Activated CD4-positive, alpha-beta T cell treated with anti-CD3 and anti-CD28 coated beads for 48 hours (primary cell): ENCODE data around the gene CLIC4.

Experiments
- DNase-seq: peaks from one replicate; pipeline ENCODE4 v3.0.0-alpha.2; 2020

CLIC4 gene

DNA sequence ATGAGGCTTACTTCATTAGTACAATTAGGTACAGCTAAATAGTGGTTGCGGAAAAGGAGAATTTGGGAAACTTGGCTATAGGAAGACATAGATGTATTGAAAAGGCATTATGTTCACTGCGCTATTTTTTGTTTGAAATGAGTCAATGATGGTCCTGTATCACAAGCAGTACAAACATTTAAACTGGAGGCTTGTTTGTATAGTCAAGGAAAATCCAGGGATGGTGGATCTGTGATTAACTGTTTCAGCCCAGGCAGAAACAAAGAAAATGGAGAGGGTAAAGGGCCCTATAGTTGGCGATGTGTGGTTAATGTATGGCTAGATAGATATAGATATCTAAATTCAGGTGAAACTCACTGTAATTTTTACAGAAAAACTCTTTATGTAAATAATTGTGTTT lies 79.9 kb downstream of the CLIC4 start:
- no peak for DNase-seq

DNA sequence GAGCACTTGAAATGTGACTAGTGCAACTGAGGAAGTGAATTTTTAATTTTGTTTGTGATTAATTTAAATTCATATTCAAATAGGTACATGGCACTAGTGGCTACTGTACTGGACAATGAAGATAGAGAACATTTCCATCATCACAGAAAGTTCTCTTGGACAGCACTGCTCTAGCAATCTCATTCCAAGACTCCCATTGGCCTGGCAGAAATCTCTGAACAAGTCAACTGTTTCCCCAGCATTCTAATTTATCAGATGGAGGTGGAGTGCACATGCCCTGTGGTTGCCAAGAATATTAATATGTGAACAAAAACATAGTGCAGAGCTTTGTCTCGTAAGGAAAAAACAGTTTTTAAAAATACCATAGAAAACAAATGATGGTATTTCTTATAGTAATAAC lies 81.3 kb downstream of the CLIC4 start:
- no peak for DNase-seq

DNA sequence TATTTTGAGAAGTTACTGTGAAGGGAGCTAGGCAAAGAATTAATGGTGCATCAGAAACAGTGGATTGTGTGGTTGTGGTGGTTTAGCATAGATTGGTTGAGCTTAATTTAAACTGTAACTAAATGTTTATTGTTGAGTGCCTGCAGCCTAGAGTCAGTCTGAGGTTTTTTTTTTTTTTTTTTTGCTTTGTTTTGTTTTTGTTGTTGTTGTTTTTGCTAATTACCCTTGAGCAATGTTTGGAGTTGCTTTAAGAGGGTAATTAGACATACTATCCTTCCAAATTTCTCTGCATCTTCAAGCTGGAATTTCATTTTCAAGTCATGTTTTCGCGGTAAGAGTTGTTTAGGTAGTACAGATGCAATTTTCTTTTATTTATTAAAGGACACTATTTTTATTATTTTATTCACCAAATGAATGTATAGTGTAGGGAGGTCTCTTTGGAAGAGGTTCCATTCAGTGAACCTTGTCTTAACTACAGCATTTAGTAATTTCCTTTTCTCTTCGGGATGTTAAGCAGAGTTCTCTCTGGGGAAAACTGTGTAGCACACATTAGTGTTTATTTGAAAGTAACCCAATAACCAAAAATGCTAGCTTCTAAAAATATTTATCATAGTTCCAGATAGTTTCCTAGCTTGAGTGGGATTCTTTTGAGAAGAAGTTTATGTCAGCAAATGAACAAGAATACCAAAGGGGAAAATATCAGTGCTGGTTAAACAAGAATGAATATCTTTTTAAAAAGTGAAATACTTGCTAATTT lies 82.3 kb downstream of the CLIC4 start:
- DNase-seq, result no peak

DNA sequence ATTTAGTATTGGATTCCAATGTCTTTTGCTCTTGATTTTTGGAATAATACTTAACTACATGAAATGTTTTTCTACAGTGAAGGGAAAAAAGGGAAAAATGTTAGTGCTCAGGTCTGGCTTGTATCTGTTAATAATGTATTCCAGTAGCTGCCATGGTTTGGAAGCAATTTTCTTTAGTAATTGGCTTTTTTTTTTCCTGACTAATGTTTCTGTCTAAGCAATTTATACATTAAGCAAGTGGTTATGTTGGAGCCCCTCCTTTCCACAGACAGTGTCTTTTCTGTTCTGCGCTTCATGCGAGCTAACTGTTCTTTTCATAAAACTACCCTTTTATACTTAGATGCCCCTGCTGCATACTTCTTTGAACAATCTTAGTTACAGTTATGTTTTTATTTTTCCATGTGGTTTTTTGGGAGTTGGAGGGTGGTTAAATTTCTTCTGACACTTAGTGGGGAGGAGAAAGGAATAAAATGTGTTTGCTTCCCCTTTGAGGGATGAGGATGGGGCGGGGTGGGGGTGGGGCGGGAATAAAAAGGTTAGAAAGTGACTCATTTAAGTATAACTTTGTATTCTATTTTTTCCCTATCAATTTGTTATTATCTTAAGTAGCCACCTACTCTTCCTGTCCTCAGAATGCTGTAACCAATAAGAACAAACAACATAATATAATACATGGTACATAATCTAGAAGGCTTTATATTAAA lies 83.1 kb downstream of the CLIC4 start:
- DNase-seq, result no peak

DNA sequence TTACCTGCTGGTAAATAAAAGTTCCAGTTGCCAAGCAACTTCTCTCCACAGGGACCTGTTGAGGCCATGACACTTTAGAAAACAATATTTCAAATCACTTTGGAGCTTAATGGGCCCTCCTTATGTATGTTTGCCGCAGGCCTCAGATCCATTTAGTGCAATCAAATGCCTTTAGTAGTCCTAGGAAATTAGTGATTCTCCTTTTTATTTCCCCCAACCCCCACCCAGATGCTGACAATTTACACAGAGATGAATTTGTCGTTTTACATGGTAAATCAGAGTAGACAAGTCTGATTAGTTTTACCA lies 83.6 kb downstream of the CLIC4 start:
- no peak for DNase-seq

DNA sequence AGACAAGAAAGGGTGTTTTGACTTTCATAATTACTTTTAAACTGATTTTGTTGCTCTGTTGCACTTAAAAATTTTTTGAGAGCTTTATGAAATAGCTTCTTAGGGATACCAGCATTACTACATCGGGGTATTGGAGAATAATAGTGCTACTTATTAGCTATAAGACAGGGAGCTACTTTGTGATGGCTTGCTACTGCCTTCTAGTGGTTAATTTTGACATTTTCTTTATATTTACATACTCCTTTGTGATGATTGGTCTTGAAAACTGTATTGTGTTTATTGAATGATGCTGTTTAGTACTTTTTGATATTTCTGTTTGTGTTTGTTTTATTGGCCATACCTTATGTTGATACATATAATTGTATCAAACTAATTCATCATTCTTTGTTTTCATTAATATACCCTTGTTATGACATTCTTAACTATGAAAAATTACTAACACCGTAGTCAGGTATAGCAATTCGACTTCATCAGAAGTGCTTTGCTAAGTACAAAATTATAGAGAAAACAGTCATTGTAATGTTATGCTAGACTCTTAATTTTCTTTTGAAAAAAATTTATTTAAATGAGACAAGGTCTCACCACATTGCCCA lies 85.5 kb downstream of the CLIC4 start:
- no peak for DNase-seq

DNA sequence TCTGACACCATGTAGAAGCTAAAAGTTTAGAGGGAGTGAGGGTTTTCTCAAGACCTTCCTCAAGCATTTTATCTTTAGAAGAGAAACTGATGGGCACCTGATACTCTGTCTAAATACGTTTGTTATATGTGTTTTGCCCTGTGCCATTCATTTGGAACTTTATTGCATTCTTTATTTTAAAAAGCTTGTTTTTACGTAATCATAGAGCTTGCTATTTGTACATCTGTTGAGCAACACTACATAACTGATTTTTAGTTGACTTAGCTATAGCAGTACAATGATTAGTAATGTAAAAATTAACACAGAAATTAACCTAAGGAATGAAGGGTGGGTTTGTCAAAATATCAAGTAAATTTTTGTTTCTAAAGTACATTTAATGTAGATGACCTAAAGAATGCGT lies 96.3 kb downstream of the CLIC4 start:
- DNase-seq, result no peak

DNA sequence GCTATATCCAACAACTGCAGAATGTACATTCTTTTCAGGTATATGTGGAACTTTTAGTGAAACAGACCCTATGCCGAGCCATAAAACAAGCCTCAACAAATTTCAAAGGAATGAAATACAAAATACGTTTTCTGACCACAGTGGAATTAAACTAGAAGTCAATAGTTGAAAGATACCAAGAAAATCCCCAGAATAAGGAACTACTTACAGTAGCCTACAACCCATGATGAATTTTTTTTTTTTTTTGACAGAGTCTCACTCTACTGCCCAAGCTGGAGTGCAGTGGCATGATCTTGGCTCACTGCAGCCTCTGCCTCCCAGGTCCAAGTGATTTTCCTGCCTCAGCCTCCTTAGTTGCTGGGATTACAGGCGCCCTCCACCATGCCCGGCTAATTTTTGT lies 101.4 kb downstream of the CLIC4 start:
- no peak for DNase-seq

DNA sequence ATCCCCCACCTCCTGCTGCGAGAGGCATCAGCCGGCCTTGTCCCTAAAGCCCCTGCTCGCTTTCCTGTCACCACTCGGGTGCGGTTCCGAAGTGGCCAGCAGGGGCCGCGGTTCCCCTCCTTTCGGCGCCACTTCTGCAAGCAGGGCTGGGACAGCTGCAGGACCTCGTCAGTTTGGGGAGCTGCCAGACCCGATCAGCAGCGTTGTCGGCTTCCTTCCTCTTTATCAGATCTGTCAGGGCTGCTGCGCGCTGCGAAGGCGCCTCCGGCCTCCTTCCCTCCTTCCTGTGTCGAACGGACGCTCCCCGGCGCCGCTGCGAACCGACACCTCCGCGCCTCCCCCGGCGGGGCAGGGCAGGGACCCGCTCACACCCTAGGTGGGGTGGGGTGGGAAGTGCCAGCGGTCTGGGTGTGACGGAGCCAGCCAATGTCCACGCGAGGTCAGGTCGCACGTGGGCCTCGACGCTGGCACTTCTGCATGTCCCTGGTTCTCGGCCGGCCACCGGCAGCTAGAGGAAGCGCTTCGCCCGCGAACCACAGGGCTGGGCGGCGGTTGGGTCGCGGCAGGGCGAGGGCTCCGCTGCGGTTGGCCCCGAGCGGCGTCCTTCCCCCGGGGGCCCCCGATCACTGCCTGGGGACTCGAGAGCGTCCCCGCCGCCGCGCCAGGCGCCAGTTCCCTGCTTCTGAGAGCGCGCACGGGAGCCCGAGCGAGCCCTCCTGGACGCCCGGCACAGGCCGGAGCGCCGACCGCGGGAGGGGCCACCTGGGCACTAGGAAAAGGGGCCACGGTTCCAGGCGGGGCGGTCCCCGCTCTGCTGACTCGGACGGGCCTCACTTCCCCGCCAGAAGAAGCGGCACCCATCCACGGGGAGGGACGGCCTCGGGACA lies 103.0 kb downstream of the CLIC4 start:
- DNase-seq, result peak; percentile 93

DNA sequence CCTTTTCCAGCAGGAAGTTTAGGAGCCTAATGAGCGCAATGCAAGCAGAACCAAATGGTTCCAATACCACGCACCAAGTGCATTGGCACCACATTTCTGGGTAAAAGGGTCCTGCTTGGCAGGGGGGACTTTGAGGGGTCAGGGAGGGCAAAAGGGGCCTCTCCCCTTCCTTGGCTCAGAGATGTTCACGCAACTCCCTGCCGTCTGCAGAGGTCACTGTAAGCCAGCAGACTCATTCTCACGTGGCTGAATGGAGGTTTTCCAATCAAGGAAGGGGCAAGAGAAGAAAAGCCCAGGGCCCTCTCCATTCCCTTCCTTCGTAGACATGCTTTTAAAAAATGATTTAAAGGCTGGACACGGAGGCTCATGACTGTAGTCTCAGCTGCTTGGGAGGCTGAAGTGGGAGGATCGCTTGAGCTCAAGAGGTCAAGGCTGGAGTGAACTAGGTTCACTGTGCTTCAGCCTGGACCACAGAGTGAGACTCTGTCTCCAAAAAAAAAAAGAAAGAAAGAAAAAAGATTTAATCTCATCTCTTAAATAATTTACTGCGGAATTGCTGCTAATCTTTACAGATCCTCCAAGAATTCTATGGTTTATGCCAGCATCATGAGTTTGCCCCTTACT lies 104.5 kb downstream of the CLIC4 start:
- DNase-seq, result peak; percentile 25

DNA sequence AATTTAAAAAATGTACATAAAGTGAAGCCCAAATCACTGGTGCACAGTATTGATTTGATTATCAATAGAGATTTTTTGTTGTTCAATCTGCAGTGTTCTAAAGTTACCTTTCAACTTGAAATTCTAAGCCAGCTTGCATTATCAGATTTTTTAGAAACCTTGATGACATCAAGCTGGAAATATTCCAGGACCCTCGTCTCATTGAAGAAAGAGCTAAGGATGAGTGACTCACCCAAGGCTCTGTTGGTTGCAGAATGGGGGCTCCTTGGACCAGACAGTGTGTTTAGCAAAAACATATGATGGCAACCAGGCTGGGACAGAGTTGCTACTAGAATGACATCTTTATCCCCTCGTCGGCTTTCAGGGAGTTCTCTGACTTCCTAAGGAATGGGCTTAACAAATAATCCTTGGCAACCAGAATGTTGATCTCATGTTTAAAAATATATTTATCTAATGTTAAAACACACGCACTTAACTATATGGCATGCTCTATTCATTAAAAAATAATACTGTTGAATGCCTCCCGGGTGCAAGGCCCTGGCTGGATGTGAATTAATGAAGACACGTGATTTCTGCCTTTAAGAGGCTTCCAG lies 105.2 kb downstream of the CLIC4 start:
- no peak for DNase-seq

DNA sequence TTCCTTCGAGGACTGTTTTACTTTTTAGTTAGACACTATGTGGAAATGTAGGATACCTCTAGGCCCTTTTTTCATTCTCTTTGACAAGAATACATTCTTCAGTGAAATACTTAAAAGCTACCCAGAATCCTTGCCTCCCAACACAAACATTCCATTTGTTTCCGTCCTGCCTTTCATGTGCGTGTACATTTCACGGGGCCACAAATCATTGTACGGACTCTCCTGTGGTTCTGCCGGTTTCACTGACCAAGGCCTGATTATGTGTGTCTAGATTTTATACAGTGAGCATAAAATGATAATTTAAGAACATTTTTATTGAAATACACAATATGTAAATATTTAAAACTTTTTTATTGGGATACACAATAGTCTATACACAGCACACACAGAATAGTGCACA lies 108.4 kb downstream of the CLIC4 start:
- DNase-seq, result no peak

DNA sequence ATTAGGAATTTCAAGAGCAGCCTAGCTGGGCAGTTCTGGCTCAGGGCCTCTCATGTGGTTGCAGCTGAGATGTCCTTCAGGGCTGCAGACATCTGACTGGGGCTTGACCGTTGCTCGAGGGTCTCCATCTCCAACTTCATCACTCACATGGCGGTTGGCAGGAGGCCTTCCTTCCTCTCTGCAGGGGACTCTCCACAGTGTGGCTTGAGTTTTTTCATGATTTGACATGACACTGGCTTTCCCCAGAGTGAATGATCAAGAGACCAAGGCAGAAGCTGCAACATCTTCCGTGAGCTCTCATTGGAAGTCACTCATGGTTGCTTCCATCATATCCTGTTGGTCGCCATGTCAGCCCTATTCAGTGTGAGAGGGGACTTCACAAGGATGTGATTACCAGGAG lies 110.2 kb downstream of the CLIC4 start:
- no peak for DNase-seq

DNA sequence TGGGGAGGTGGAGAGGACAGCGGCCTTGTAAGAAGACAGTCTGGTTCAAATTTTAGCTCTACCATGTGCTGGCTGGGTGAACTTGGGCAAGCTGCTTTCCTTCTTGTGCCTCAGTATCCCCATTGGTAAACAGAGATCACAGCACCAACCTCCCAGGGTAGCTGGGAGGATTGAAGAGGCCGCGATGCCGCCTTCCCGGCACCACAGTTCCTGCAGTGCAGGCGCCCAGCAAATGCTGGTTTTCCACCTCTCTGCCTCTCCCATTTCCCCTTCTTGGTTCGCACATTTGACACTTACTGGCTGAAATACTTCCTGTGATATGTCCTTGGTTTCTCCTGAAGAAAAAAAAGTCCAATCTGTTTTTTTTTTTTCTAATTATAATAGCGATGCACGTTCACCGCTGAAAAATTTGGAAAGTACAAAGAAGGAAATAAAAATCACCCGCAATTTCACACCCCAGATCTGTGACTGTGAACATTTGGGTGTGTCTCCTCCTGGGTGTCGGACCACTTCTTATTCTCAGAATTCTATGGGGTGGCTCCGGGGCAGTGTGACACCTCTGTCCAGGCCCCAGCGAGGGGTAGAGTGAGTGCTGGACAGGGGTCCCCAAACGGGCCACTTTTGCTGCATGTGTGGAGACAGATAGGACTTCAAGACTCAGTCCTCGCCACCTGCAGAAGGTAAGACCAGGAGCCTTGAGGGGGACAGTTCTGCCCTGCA lies 111.7 kb downstream of the CLIC4 start:
- no peak for DNase-seq

DNA sequence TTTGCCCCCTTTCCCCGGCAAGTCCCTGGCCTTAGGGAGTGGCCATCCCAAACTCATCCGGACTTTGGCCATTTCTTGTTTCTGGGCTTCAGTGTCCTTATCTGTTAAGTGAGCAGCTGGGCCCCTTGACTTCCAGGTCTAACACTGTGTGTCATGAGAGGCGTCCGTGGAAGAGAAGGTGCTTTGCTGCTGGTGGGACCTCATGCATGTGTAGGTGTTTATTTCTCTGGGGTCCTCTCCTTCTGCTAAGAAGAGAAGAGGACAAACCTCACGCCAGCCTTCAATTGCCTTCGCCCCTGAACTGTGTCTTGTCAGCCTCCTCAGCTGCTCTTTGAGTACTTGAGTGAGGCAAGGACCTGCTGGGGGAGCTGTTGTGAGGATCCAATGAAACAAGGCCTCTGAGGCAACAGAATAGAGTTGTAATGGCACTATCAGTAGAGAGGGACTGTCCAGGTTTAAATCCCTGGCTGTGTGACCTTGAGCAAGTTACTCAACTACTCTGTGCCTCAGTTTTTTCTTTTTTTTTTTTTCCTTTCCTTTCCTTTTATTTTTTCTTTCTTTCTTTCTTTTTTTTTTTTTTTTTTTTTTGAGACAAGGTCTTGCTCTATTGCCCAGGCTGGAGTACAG lies 112.4 kb downstream of the CLIC4 start:
- no peak for DNase-seq

DNA sequence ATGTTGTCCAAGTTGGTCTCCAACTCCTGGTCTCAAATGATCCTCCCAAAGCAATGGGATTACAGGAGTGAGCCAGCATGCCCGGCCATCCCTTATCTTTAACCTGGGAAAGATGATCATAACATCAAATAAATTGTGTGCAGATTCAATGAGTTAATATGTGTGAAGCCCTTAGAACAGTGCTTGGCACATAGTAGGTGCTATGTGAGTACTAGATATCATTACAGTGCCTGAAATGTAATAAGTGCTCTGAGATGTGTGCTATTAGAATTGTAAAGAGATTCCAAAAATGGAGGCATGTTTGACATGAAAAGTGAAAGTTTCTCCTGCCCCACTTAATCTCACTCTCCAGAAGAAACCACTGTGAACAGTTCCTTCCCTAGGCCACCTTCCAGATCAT lies 113.0 kb downstream of the CLIC4 start:
- DNase-seq, result no peak

DNA sequence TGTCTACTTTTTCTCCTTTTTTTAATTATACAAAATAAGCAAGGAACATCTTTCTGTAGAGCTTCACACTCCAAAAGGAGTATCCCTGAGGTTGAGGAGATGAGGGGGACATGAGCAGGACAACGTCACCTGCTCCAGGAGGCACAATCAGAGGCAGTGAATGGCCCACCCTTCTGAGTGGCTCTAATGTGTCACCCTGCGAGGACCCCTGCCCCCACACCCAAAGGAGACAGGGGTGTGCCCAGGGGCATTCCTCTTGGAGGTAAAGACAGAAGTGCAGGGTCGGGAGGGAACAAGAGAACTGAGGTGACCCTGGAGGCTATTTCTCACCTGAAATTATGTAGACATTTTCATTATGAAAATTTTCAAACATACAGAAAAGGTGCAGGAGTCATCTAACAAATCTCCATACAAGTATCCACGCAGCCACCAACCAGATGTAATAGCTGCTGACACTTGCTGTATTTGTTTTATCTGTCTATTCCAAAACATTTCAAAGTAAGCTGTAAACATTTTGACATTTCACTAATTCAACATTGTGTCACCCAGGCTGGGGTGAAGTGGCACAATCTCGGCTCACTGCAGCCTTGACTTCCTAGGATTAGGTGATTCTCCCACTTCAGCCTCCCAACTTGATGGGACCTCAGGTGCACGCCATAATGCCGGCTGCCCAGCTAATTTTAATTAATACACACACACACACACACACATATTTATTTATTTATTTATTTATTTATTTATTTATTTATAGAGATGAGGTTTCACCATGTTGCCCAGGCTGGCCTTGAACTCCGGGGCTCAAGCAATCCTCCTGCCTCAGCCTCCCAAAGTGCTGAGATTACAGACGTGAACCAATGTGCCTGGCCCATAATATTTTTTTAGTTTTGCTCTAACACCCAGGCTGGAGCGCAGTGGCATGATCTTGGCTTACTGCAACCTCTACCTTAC lies 114.1 kb downstream of the CLIC4 start:
- no peak for DNase-seq

DNA sequence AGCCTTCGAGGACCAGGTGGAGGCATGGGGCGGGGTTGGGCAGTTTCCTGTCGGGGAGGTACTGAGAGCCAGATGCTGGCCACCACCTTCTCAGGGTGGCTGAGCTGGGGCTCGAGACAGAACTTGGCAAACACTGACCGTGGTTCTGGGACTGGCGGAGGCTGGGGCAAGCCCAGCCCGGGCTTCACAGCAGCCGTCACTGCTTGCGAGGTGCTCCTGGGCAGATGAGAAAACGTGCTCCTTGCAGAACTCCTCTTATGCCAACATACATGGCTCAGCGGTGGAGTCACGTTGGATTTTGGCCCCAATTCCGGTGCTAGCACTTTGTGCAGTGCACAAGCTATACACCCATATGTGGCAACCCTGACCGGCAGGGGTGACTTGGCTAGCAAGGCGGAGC lies 115.6 kb downstream of the CLIC4 start:
- no peak for DNase-seq

DNA sequence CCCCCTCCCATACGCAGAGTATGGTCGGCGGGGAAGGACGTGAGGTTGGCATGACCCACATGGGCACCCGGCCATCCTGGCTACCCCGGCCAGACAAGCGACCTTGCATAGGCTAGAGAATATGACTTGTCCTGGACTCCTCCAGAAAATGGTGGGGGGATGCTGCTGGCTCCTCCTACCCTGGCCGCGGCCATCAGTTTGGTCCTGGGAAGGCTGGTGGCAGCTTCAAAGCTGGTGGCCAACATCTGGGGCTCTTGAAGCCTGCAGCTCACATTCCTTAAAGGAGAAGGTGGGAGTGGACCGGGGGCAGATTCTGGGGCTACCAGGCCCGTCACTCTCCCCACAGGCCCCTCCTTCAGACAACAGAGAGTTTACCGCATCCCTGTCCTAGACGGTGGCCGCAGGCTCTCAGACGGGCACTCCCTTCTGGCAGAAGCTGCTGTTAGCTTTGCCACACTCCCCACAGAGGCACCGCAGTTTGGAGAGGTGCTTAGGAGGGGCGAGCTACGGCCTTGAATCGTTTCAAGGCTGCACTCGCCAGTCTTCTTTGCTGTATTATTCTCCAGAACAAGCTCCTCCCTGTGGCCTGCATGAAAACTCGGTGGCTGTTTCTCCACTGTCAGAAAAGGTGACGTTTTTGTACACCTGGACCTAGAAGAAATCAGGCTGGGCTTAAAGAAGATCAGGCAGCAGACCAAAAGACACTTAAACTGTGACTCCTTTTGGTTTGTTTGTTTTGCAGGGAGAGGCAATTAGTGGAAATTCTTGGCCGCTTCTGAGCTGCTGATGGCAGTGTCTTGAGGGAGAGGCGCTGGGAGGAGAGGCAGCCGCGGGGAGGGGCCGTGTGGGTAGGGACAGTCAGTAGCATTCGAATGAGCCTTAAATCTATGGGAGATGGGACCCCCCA lies 116.8 kb downstream of the CLIC4 start:
- no peak for DNase-seq
